Measurements from ENCODE around the gene AMOTL2.

Gene AMOTL2

GRCh38 chr3:134366221-134366927, 7.9 kb downstream of the AMOTL2 start:
- no peak for TF ChIP-seq USF1 (IDR thresholded peaks at IDR 0.05)
- no peak for TF ChIP-seq YY1 (IDR thresholded peaks at IDR 0.05; ENCODE audit: low read depth)

- no peak for TF ChIP-seq CEBPB (IDR thresholded peaks at IDR 0.05)
- TF ChIP-seq, protein P1, sequence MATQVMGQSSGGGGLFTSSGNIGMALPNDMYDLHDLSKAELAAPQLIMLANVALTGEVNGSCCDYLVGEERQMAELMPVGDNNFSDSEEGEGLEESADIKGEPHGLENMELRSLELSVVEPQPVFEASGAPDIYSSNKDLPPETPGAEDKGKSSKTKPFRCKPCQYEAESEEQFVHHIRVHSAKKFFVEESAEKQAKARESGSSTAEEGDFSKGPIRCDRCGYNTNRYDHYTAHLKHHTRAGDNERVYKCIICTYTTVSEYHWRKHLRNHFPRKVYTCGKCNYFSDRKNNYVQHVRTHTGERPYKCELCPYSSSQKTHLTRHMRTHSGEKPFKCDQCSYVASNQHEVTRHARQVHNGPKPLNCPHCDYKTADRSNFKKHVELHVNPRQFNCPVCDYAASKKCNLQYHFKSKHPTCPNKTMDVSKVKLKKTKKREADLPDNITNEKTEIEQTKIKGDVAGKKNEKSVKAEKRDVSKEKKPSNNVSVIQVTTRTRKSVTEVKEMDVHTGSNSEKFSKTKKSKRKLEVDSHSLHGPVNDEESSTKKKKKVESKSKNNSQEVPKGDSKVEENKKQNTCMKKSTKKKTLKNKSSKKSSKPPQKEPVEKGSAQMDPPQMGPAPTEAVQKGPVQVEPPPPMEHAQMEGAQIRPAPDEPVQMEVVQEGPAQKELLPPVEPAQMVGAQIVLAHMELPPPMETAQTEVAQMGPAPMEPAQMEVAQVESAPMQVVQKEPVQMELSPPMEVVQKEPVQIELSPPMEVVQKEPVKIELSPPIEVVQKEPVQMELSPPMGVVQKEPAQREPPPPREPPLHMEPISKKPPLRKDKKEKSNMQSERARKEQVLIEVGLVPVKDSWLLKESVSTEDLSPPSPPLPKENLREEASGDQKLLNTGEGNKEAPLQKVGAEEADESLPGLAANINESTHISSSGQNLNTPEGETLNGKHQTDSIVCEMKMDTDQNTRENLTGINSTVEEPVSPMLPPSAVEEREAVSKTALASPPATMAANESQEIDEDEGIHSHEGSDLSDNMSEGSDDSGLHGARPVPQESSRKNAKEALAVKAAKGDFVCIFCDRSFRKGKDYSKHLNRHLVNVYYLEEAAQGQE (IDR thresholded peaks at IDR 0.05; ENCODE audit: low read depth): no peak
- TF ChIP-seq, protein P2, sequence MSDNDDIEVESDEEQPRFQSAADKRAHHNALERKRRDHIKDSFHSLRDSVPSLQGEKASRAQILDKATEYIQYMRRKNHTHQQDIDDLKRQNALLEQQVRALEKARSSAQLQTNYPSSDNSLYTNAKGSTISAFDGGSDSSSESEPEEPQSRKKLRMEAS (IDR thresholded peaks at IDR 0.05): no peak
- TF ChIP-seq EGR1 (IDR thresholded peaks at IDR 0.05): no peak
- no peak for TF ChIP-seq CREB1 (IDR thresholded peaks at IDR 0.05; ENCODE audit: low read depth)
- no peak for TF ChIP-seq RAD21 (IDR thresholded peaks at IDR 0.05; ENCODE audit: low read depth)
- TF ChIP-seq FOXM1 (IDR thresholded peaks at IDR 0.05; ENCODE audit: borderline replicate concordance, low read depth): no peak
These were observed 8.5 kb downstream of the AMOTL2 start for GRCh38 chr3:134365766-134366065.

- TF ChIP-seq NFIC (IDR thresholded peaks at IDR 0.05) (peak; percentile 43; the same call in 1 of the 2 replicates), EP300 (IDR thresholded peaks at IDR 0.05; ENCODE audit: borderline replicate concordance) (peak; percentile 58; the same call in 1 of the 2 replicates), EGR1 (IDR thresholded peaks at IDR 0.05) (no peak), YY1 (IDR thresholded peaks at IDR 0.05; ENCODE audit: low read depth) (peak; percentile 16; the same call in 1 of the 2 replicates), RAD21 (IDR thresholded peaks at IDR 0.05; ENCODE audit: low read depth) (no peak), TEAD4 (IDR thresholded peaks at IDR 0.05) (peak; percentile 53)
These were observed 9.1 kb downstream of the AMOTL2 start for GRCh38 chr3:134364936-134365765.

DNA sequence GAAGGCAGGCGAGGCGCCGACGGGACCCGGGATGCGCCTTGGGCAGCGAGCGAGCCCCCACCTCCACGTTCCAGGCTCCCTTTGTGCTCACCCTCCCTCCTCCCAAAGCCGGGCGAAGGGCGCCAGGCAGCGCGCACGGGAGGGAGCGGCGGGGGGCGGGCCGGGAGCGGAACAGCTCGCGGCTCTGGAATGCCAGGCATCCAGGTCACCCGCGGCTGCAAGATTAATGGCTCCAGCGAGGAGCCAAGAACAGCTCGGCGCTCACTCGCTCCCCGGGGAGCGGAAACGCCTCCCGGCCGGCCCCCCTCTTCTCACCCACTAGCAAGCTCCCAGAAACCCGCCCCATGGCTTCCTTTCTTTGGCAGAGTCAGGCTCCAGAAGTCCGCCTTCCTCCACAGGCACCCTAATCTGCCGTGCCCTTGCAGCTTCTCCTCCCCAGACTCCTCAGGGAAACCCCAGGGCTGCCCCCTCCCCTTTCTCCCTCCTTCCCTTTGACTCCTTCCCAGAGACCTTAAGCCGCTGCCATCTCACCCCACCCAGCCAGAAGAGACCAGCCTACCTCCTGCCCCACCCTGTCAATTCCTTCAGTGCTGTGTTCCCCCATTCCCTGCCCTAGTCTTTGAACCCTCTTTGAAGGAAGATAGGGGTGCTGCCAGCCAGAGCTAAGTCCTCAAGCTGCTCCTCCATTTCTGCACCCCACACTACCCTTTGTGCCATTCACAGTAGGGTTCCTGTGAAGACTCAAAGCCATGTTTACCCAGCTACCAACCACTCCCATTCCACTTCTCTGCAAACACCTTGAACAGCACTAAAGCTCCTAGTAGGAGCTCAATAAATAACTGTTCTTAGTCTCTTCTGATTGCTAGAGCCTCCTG, 9.9 kb downstream of the AMOTL2 start:
- TF ChIP-seq CEBPB (IDR thresholded peaks at IDR 0.05) (no peak), USF1 (IDR thresholded peaks at IDR 0.05) (no peak), FOXM1 (IDR thresholded peaks at IDR 0.05; ENCODE audit: borderline replicate concordance, low read depth) (peak; percentile 95), TAF1 (IDR thresholded peaks at IDR 0.05; ENCODE audit: low read depth) (peak; percentile 33; the same call in 1 of the 2 replicates), ZBTB7A (IDR thresholded peaks at IDR 0.05; ENCODE audit: low read depth) (peak; percentile 85; the same call in 1 of the 2 replicates), YY1 (IDR thresholded peaks at IDR 0.05; ENCODE audit: low read depth) (peak; percentile 66), TEAD4 (IDR thresholded peaks at IDR 0.05) (peak; percentile 100), EP300 (IDR thresholded peaks at IDR 0.05; ENCODE audit: borderline replicate concordance) (peak; percentile 99), NFIC (IDR thresholded peaks at IDR 0.05) (peak; percentile 98), EGR1 (IDR thresholded peaks at IDR 0.05) (no peak), TCF12 (IDR thresholded peaks at IDR 0.05; ENCODE audit: low read depth) (peak; percentile 99), RAD21 (IDR thresholded peaks at IDR 0.05; ENCODE audit: low read depth) (no peak), CREB1 (IDR thresholded peaks at IDR 0.05; ENCODE audit: low read depth) (no peak)
- TF ChIP-seq, protein P2 (IDR thresholded peaks at IDR 0.05): peak; percentile 22; the same call in 1 of the 2 replicates
- TF ChIP-seq, protein P1 (IDR thresholded peaks at IDR 0.05; ENCODE audit: low read depth): no peak

GRCh38 chr3:134363381-134363755, 10.9 kb downstream of the AMOTL2 start:
- TF ChIP-seq CREB1 (IDR thresholded peaks at IDR 0.05; ENCODE audit: low read depth): no peak
